Keratinocyte (primary cell): ENCODE data around the gene SYP. TPM values are rescaled to one million over a fixed set of nuclear protein-coding genes. Genes with fewer than 3 reads are reported as not detected.
A peak's percentile ranks its signal among the peaks of the same experiment; 100 is the strongest.

Experiments
- DNase-seq: peaks from one replicate; pipeline ENCODE4 v3.0.0-alpha.2; 2011; ENCODE audit warnings: low read depth, missing footprints, low spot score
- FAIRE-seq: peaks from 2 replicates; lab custom pipeline; 2011; peaks lifted over from hg19 to GRCh38; lab: Jason Lieb, UNC
- H2AFZ ChIP-seq: 2 replicates; pipeline ENCODE4 v1.6.0; 2012; ENCODE audit warnings: low read length, control low read depth, inconsistent platforms; ENCODE audit not compliant: control insufficient read depth
- H3K27ac ChIP-seq: 2 replicates; pipeline ENCODE4 v1.5.1; 2011; ENCODE audit warnings: low read length; ENCODE audit not compliant: control insufficient read depth, insufficient read depth
- H3K27me3 ChIP-seq: 3 replicates; pipeline ENCODE4 v1.6.0; 2011; ENCODE audit warnings: low read length; ENCODE audit not compliant: control insufficient read depth, insufficient read depth; ENCODE audit errors: extremely low read depth
- H3K36me3 ChIP-seq, 2 experiments: 2 replicates in 1 of 2; 3 replicates in 1 of 2; pipeline ENCODE4 v1.5.1; 2011; ENCODE audit warnings: low read length in 2 of 2, mild to moderate bottlenecking in 1 of 2; ENCODE audit not compliant: control insufficient read depth in 2 of 2, insufficient read depth in 2 of 2; ENCODE audit errors: extremely low read depth in 1 of 2
- H3K4me1 ChIP-seq: 3 replicates; pipeline ENCODE4 v1.5.1; 2011; ENCODE audit warnings: low read length; ENCODE audit not compliant: control insufficient read depth, insufficient read depth; ENCODE audit errors: extremely low read depth
- H3K4me2 ChIP-seq: 3 replicates; pipeline ENCODE4 v1.6.0; 2011; ENCODE audit warnings: low read depth, low read length; ENCODE audit not compliant: control insufficient read depth, insufficient read depth; ENCODE audit errors: extremely low read depth
- H3K4me3 ChIP-seq, 3 experiments: fragments of 200-600 bp in 1 of 3; sonication (generic) in 1 of 3; 2 replicates in 2 of 3; 3 replicates in 1 of 3; pipeline ENCODE4 v1.5.1; 2011 to 2016; ENCODE audit warnings: low read length in 3 of 3, mild to moderate bottlenecking in 3 of 3, control low read depth in 2 of 3, inconsistent platforms in 1 of 3, low read depth in 1 of 3, mixed read lengths in 1 of 3, mixed run types in 1 of 3, moderate library complexity in 1 of 3; ENCODE audit not compliant: control insufficient read depth in 2 of 3, insufficient read depth in 2 of 3; ENCODE audit errors: extremely low read depth in 1 of 3
- H3K79me2 ChIP-seq: 2 replicates; pipeline ENCODE4 v1.6.0; 2012; ENCODE audit warnings: low read length; ENCODE audit not compliant: control insufficient read depth, insufficient read depth
- H3K9ac ChIP-seq: 3 replicates; pipeline ENCODE4 v1.6.0; 2011; ENCODE audit warnings: low read length; ENCODE audit not compliant: control insufficient read depth, insufficient read depth; ENCODE audit errors: extremely low read depth
- H3K9me1 ChIP-seq: 3 replicates; pipeline ENCODE4 v1.6.0; 2011; ENCODE audit warnings: low read length; ENCODE audit not compliant: control insufficient read depth, insufficient read depth; ENCODE audit errors: extremely low read depth
- H3K9me3 ChIP-seq: 2 replicates; pipeline ENCODE4 v1.5.1; 2012; ENCODE audit warnings: low read depth, low read length; ENCODE audit not compliant: control insufficient read depth
- H4K20me1 ChIP-seq: 3 replicates; pipeline ENCODE4 v1.6.0; 2011; ENCODE audit warnings: low read length; ENCODE audit not compliant: control insufficient read depth, insufficient read depth; ENCODE audit errors: extremely low read depth
- EZH2 ChIP-seq: IDR thresholded peaks from one replicate; pipeline ENCODE4 v1.6.1; 2012; ENCODE audit warnings: inconsistent platforms, mild to moderate bottlenecking, low read length, moderate library complexity
- dilution Hi-C: fragments of 300-500 bp; cut with MboI; formaldehyde crosslinking; loops from one replicate; pipeline ENCODE4 v1.7.0; 2020; ENCODE audit warnings: low sequenced_read_pairs; ENCODE audit not compliant: extremely low pct_ligation_motif_present
- polyA plus RNA-seq, 5 experiments: library from polyadenylated mRNA; depleted of rRNA in 3 of 5; stranded (reverse) in 3 of 5; stranded (forward) in 1 of 5; unstranded in 1 of 5; fragments of >200 nt; gene quantifications; 1 replicate in 1 of 5; 2 replicates in 3 of 5; 3 replicates in 1 of 5; pipeline versions ENCODE4 v1.2.1 to v1.2.3, GENCODE V29; 2011 to 2012; ENCODE audit warnings: missing spikeins in 2 of 5, low read depth in 1 of 5, low replicate concordance in 1 of 5
- TF ChIP-seq, protein P1 (sequence below), 3 experiments: IDR thresholded peaks in 1 of 3; conservative IDR thresholded peaks in 1 of 3; optimal IDR thresholded peaks in 1 of 3; 2 replicates in 2 of 3; 3 replicates in 1 of 3; pipeline versions ENCODE3 to v1.5.1; 2011; ENCODE audit warnings: low read length in 3 of 3, mild to moderate bottlenecking in 3 of 3, moderate library complexity in 2 of 3, control low read depth in 1 of 3, inconsistent platforms in 1 of 3; ENCODE audit not compliant: insufficient read depth in 2 of 3; ENCODE audit errors: extremely low read depth in 1 of 3

Gene SYP
- polyA plus RNA-seq, 1 donor (not counting 4 experiments of a cell fraction or from before 2014, with no cell fraction given), result 0.07 TPM

DNA sequence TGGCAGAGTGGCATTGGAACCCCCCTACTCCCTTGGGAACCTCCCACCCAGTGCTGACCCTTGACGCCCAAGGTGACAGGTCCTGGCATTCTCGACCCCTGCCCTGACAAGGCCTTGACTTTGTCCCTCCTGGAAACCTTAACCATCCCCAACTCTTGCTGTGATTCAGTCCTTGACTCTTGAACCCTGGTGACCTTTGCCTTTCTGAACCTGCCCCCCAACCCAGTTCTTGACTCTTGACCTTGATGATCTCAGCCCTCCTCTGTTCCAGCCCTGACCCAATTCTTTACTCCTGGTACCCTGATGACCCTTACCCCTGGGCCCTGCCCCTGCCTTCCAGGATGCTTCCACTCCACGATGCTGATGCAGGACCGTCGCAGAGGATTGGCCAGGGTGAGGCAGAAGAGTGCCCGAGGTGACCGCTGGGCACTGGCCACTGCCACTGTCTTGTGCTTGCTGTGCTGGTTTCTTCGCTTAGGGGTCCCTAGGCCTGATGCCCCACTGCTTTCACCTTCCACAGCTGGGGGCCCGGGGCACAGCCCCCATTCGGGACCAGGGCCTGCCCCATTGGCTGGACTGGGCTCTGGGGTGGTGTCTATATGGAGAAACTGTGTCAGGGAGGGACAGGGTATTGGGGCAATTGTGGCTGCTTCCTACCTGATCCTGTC, 31.5 kb upstream of the SYP start:
- H3K4me2 ChIP-seq, result no peak overlapping the region
- FAIRE-seq, result no peak
- TF ChIP-seq, protein P1, sequence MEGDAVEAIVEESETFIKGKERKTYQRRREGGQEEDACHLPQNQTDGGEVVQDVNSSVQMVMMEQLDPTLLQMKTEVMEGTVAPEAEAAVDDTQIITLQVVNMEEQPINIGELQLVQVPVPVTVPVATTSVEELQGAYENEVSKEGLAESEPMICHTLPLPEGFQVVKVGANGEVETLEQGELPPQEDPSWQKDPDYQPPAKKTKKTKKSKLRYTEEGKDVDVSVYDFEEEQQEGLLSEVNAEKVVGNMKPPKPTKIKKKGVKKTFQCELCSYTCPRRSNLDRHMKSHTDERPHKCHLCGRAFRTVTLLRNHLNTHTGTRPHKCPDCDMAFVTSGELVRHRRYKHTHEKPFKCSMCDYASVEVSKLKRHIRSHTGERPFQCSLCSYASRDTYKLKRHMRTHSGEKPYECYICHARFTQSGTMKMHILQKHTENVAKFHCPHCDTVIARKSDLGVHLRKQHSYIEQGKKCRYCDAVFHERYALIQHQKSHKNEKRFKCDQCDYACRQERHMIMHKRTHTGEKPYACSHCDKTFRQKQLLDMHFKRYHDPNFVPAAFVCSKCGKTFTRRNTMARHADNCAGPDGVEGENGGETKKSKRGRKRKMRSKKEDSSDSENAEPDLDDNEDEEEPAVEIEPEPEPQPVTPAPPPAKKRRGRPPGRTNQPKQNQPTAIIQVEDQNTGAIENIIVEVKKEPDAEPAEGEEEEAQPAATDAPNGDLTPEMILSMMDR (optimal IDR thresholded peaks at IDR 0.05 in 1 of 3, IDR thresholded peaks at IDR 0.05 in 1 of 3, conservative IDR thresholded peaks at IDR 0.05 in 1 of 3; ENCODE audit: extremely low read depth in 1 of 3, insufficient read depth in 2 of 3, low read length in 3 of 3), result no peak
- TF ChIP-seq EZH2, result no peak

GRCh38 chrX:49230500-49231232, 30.7 kb upstream of the SYP start:
- Histone ChIP-seq H3K27me3 (no peaks in the 10 kb centered on the region), H3K9ac (peak overlapping the region; percentile 37), H3K79me2 (no peaks in the 10 kb centered on the region), H3K4me3 (peak overlapping the region in 2 of 3 experiments; percentile 10 to 38), H3K36me3 (no peaks in the 10 kb centered on the region), H4K20me1 (no peaks in the 10 kb centered on the region), H3K9me1 (no peaks in the 10 kb centered on the region), H3K27ac (no peak overlapping the region), H3K4me1 (no peaks in the 10 kb centered on the region), H3K4me2 (peak overlapping the region; percentile 48), H3K9me3 (no peaks in the 10 kb centered on the region), H2AFZ (peak overlapping the region; percentile 56)
- no peak for FAIRE-seq
- TF ChIP-seq EZH2, result no peak
- TF ChIP-seq, protein P1 (optimal IDR thresholded peaks at IDR 0.05 in 1 of 3, IDR thresholded peaks at IDR 0.05 in 1 of 3, conservative IDR thresholded peaks at IDR 0.05 in 1 of 3; ENCODE audit: extremely low read depth in 1 of 3, insufficient read depth in 2 of 3, low read length in 3 of 3), result peak in 2 of 3 experiments; percentile 8 to 12
- dilution Hi-C loops, result no loop called here
- DNase-seq, result no peak

More for the DNA sequence above, 31.5 kb upstream of the SYP start:
- H4K20me1 ChIP-seq, result no peaks in the 10 kb centered on the region
- no peak overlapping the region for H3K4me3 ChIP-seq
- H3K79me2 ChIP-seq, result no peaks in the 10 kb centered on the region
- no peak overlapping the region for H3K9ac ChIP-seq
- H2AFZ ChIP-seq, result no peak overlapping the region
- no peaks in the 10 kb centered on the region for H3K36me3 ChIP-seq
- no peaks in the 10 kb centered on the region for H3K4me1 ChIP-seq
- no peaks in the 10 kb centered on the region for H3K27me3 ChIP-seq
- dilution Hi-C loops, result no loop called here
- no peak for DNase-seq
- H3K9me3 ChIP-seq, result no peaks in the 10 kb centered on the region
- no peak overlapping the region for H3K27ac ChIP-seq
- no peaks in the 10 kb centered on the region for H3K9me1 ChIP-seq
